Panc1 (cell line): Measurements from ENCODE around the gene MYLK. TPM values are rescaled to one million over a fixed set of nuclear protein-coding genes. Genes with fewer than 3 reads are reported as not detected.

ENCODE experiments used
- ATAC-seq: fragments of 200-7000 bp; cut with Tn5 transposase; 2 replicates; pipeline ENCODE4 v1.9.1; 2020; ENCODE audit warnings: mild to moderate bottlenecking, moderate library complexity
- BruUV-seq: library from RNA; stranded (reverse); fragments of 400-500 nt; replicated peaks from 2 replicates; lab custom pipeline; 2021; lab: Mats Ljungman, UMichigan
- CTCF ChIA-PET: fragments of 300-600 bp; sonication (Branson Sonifier 250); formaldehyde crosslinking; loops from one replicate; lab custom pipeline; 2022; ENCODE audit warnings: antibody characterized with exemption; lab: Charles Lee
- POLR2A ChIA-PET: fragments of 300-600 bp; sonication (Branson Sonifier 250); formaldehyde crosslinking; loops from one replicate; lab custom pipeline; 2022; ENCODE audit warnings: antibody characterized with exemption; lab: Charles Lee
- DNase-seq: peaks from one replicate; pipeline ENCODE4 v3.0.0-alpha.2; 2010; ENCODE audit warnings: low read depth, low spot score
- H3K27ac ChIP-seq: 2 replicates; pipeline ENCODE4 v1.5.1; 2011; ENCODE audit warnings: mild to moderate bottlenecking, low read length, inconsistent platforms
- H3K27me3 ChIP-seq: fragments of 200-500 bp; sonication (Bioruptor generic); 2 replicates; pipeline ENCODE4 v1.6.0; 2014; ENCODE audit warnings: low read length, inconsistent platforms; ENCODE audit not compliant: control insufficient read depth, insufficient read depth
- H3K36me3 ChIP-seq: fragments of 200-500 bp; sonication (Bioruptor generic); 2 replicates; pipeline ENCODE4 v1.5.1; 2014; ENCODE audit warnings: inconsistent platforms, mild to moderate bottlenecking, low read length, moderate library complexity; ENCODE audit not compliant: control insufficient read depth, insufficient read depth
- H3K4me1 ChIP-seq: 2 replicates; pipeline ENCODE4 v1.5.1; 2011; ENCODE audit warnings: inconsistent platforms, mild to moderate bottlenecking, low read length, moderate library complexity; ENCODE audit not compliant: control insufficient read depth, insufficient read depth
- H3K4me3 ChIP-seq, 2 experiments: 2 replicates each; pipeline ENCODE4 v1.5.1; 2011 to 2012; ENCODE audit warnings: low read depth in 2 of 2, low read length in 2 of 2, mild to moderate bottlenecking in 2 of 2, inconsistent platforms in 1 of 2, moderate library complexity in 1 of 2
- H3K9me3 ChIP-seq: fragments of 200-500 bp; sonication (Bioruptor generic); 2 replicates; pipeline ENCODE4 v1.5.1; 2014; ENCODE audit warnings: low read depth, mild to moderate bottlenecking, inconsistent platforms, low read length, moderate library complexity; ENCODE audit not compliant: control insufficient read depth, insufficient read depth
- POLR2AphosphoS5 ChIP-seq: IDR thresholded peaks from 2 replicates; pipeline ENCODE4 v1.6.1; 2012; ENCODE audit warnings: mild to moderate bottlenecking, low read depth, low read length, moderate library complexity
- SIN3A ChIP-seq: IDR thresholded peaks from 2 replicates; pipeline ENCODE4 v1.6.1; 2012; ENCODE audit warnings: low read depth, mild to moderate bottlenecking, low read length, moderate library complexity, borderline replicate concordance; ENCODE audit not compliant: insufficient read depth
- TCF7L2 ChIP-seq: IDR thresholded peaks from 2 replicates; pipeline ENCODE4 v1.6.1; 2011; ENCODE audit warnings: mild to moderate bottlenecking, low read depth, low read length, inconsistent platforms
- in situ Hi-C: cut with HindIII; loops from 2 replicates; pipeline ENCODE4 v1.10.0; 2016; ENCODE audit warnings: low sequenced_read_pairs, low pct_unique_long_range_greater_than_20kb
- intact Hi-C: fragments of 100-400 bp; cut with micrococcal nuclease; formaldehyde crosslinking; loops from one replicate; pipeline ENCODE4 v1.10.0; 2022; ENCODE audit not compliant: unreplicated experiment
- total RNA-seq: library from RNA; stranded (reverse); gene quantifications from one replicate; pipeline ENCODE4 v1.2.1, GENCODE V29; 2021; ENCODE audit not compliant: unreplicated experiment
- TF ChIP-seq, protein P1 (sequence below): fragments of 450-650 bp; IDR thresholded peaks from 2 replicates; pipeline ENCODE4 v1.5.1; 2017; ENCODE audit warnings: mild to moderate bottlenecking
- TF ChIP-seq, protein P2 (sequence below), 2 experiments: IDR thresholded peaks; 2 replicates each; pipeline ENCODE4 v1.6.1; 2011 to 2012; ENCODE audit warnings: low read depth in 2 of 2, control low read depth in 1 of 2, low read length in 1 of 2, mild to moderate bottlenecking in 1 of 2, moderate library complexity in 1 of 2; ENCODE audit not compliant: insufficient read depth in 1 of 2

MYLK gene
- total RNA-seq, 1 experiment from 2014 or later: 29.7 TPM

DNA sequence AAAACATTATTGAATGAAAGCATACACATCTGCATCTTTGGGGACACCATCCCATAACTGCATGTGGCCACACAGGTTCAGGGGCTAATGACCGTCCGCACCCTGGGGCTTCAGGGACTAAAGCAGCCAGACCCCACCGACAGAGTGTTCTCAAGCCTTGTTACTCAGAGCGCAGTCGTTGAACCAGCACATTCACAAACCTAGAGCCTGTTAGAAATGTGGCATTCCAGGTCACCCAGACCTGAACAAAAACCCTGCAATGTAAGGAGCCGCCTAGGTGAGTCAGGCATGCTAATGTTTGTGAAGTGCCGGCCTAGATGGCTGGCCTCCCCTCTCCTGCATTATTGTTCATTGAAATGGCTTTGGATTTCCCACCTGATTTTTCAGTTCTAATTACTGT, 247.0 kb downstream of the MYLK start:
- intact Hi-C loops: no loop called here

DNA sequence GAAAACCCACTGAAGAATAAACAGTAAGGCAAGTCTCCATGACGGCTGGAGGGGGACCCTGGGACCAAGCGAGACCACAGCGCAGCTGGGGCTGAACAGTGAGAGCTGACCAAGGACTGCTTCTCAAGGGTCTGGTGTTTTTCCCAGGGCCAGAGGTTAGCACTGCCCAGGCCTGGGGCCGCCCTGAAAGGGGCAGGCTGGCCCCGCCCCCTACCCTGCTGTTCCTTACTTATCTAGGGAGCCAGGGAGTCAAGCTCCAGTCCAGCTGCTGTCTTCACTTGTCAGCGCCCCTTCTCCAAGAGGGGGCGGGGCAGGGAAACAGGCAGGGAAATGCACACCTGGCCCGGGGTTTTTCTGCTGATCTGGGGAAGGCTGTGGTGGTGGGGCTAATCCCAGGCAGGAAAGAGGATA, 247.7 kb downstream of the MYLK start:
- Histone ChIP-seq H3K27ac (no peak overlapping the region), H3K36me3 (no peaks in the 10 kb centered on the region), H3K9me3 (no peaks in the 10 kb centered on the region), H3K27me3 (no peaks in the 10 kb centered on the region), H3K4me3 (no peak overlapping the region), H3K4me1 (0 out of 2 replicates have a peak, but pooled peaks cover 5% of the 10 kb centered on the region)
- TF ChIP-seq TCF7L2: no peak
- no peak for TF ChIP-seq POLR2AphosphoS5
- TF ChIP-seq, protein P1, sequence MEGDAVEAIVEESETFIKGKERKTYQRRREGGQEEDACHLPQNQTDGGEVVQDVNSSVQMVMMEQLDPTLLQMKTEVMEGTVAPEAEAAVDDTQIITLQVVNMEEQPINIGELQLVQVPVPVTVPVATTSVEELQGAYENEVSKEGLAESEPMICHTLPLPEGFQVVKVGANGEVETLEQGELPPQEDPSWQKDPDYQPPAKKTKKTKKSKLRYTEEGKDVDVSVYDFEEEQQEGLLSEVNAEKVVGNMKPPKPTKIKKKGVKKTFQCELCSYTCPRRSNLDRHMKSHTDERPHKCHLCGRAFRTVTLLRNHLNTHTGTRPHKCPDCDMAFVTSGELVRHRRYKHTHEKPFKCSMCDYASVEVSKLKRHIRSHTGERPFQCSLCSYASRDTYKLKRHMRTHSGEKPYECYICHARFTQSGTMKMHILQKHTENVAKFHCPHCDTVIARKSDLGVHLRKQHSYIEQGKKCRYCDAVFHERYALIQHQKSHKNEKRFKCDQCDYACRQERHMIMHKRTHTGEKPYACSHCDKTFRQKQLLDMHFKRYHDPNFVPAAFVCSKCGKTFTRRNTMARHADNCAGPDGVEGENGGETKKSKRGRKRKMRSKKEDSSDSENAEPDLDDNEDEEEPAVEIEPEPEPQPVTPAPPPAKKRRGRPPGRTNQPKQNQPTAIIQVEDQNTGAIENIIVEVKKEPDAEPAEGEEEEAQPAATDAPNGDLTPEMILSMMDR: no peak
- TF ChIP-seq SIN3A: no peak
- TF ChIP-seq, protein P2, sequence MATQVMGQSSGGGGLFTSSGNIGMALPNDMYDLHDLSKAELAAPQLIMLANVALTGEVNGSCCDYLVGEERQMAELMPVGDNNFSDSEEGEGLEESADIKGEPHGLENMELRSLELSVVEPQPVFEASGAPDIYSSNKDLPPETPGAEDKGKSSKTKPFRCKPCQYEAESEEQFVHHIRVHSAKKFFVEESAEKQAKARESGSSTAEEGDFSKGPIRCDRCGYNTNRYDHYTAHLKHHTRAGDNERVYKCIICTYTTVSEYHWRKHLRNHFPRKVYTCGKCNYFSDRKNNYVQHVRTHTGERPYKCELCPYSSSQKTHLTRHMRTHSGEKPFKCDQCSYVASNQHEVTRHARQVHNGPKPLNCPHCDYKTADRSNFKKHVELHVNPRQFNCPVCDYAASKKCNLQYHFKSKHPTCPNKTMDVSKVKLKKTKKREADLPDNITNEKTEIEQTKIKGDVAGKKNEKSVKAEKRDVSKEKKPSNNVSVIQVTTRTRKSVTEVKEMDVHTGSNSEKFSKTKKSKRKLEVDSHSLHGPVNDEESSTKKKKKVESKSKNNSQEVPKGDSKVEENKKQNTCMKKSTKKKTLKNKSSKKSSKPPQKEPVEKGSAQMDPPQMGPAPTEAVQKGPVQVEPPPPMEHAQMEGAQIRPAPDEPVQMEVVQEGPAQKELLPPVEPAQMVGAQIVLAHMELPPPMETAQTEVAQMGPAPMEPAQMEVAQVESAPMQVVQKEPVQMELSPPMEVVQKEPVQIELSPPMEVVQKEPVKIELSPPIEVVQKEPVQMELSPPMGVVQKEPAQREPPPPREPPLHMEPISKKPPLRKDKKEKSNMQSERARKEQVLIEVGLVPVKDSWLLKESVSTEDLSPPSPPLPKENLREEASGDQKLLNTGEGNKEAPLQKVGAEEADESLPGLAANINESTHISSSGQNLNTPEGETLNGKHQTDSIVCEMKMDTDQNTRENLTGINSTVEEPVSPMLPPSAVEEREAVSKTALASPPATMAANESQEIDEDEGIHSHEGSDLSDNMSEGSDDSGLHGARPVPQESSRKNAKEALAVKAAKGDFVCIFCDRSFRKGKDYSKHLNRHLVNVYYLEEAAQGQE (IDR thresholded peaks at IDR 0.05; ENCODE audit: insufficient read depth in 1 of 2, low read depth in 2 of 2, low read length in 1 of 2): no peak
- ATAC-seq (no peak), DNase-seq (no peak)
- no TSS peak for BruUV-seq
- POLR2A ChIA-PET: no interaction called here
- in situ Hi-C loops (no loop called here), intact Hi-C loops (no loop called here)
- CTCF ChIA-PET: no interaction called here

More for the DNA sequence above, 247.0 kb downstream of the MYLK start:
- H3K27ac ChIP-seq: no peak overlapping the region
- no peak overlapping the region for H3K4me3 ChIP-seq
- H3K4me1 ChIP-seq: 0 out of 2 replicates have a peak, but pooled peaks cover 4% of the 10 kb centered on the region
- H3K36me3 ChIP-seq: no peaks in the 10 kb centered on the region
- BruUV-seq: no TSS peak
- H3K9me3 ChIP-seq: no peaks in the 10 kb centered on the region
- CTCF ChIA-PET: no interaction called here
- TF ChIP-seq, protein P2 (IDR thresholded peaks at IDR 0.05; ENCODE audit: insufficient read depth in 1 of 2, low read depth in 2 of 2, low read length in 1 of 2): no peak
- TF ChIP-seq POLR2AphosphoS5 (no peak), SIN3A (no peak), TCF7L2 (no peak)
- TF ChIP-seq, protein P1: no peak
- in situ Hi-C loops: no loop called here
- POLR2A ChIA-PET: no interaction called here
- H3K27me3 ChIP-seq: no peaks in the 10 kb centered on the region
- ATAC-seq: no peak
- DNase-seq: no peak
